ENCODE results near the gene TBC1D22A.
"Not testable (repeated sequence)": the region's sequence is repeated elsewhere in the genome, so short reads cannot be mapped to it uniquely, and the experiment has no call there.

Gene TBC1D22A

GRCh38 chr22:47155912-47156311 lies 393.5 kb downstream of the TBC1D22A start:
- no peak for DNase-seq (ENCODE audit: low read depth)

GRCh38 chr22:47156352-47157092 lies 394.1 kb downstream of the TBC1D22A start:
- DNase-seq (ENCODE audit: low read depth) = no peak

GRCh38 chr22:47157093-47157420 lies 394.6 kb downstream of the TBC1D22A start:
- DNase-seq (ENCODE audit: low read depth) = no peak

GRCh38 chr22:47157486-47158270 lies 395.2 kb downstream of the TBC1D22A start:
- no peak for DNase-seq (ENCODE audit: low read depth)

GRCh38 chr22:47158457-47158856 lies 396.0 kb downstream of the TBC1D22A start:
- no peak for DNase-seq (ENCODE audit: low read depth)

- DNase-seq (ENCODE audit: low read depth) = no peak
Observed at GRCh38 chr22:47159592-47159991, 397.1 kb downstream of the TBC1D22A start.

GRCh38 chr22:47160141-47160541 lies 397.7 kb downstream of the TBC1D22A start:
- DNase-seq (ENCODE audit: low read depth) = no peak

- no peak for DNase-seq (ENCODE audit: low read depth)
Observed at GRCh38 chr22:47160781-47161520, 398.5 kb downstream of the TBC1D22A start.

GRCh38 chr22:47161631-47162030 lies 399.2 kb downstream of the TBC1D22A start:
- no peak for DNase-seq (ENCODE audit: low read depth)

GRCh38 chr22:47162865-47163264 lies 400.4 kb downstream of the TBC1D22A start:
- no peak for DNase-seq (ENCODE audit: low read depth)

GRCh38 chr22:47163481-47163855 lies 401.0 kb downstream of the TBC1D22A start:
- no peak for DNase-seq (ENCODE audit: low read depth)

- no peak for DNase-seq (ENCODE audit: low read depth)
Observed at GRCh38 chr22:47163856-47164513, 401.5 kb downstream of the TBC1D22A start.

GRCh38 chr22:47164514-47165337 lies 402.3 kb downstream of the TBC1D22A start:
- no peak for DNase-seq (ENCODE audit: low read depth)

GRCh38 chr22:47165338-47166032 lies 403.0 kb downstream of the TBC1D22A start:
- DNase-seq (ENCODE audit: low read depth) = no peak

GRCh38 chr22:47166033-47166404 lies 403.6 kb downstream of the TBC1D22A start:
- DNase-seq (ENCODE audit: low read depth) = no peak

GRCh38 chr22:47166446-47167016 lies 404.1 kb downstream of the TBC1D22A start:
- DNase-seq (ENCODE audit: low read depth) = no peak

GRCh38 chr22:47167056-47167455 lies 404.6 kb downstream of the TBC1D22A start:
- DNase-seq (ENCODE audit: low read depth) = no peak

GRCh38 chr22:47167921-47168320 lies 405.5 kb downstream of the TBC1D22A start:
- not testable (repeated sequence) for DNase-seq (ENCODE audit: low read depth)

- DNase-seq (ENCODE audit: low read depth) = no peak
Observed at GRCh38 chr22:47168441-47168840, 406.0 kb downstream of the TBC1D22A start.

Measured in activated T-cell treated with anti-CD3 and anti-CD28 coated beads for 1 hour (primary cell).